ENCODE measurements around the gene XPC.

XPC gene

DNA sequence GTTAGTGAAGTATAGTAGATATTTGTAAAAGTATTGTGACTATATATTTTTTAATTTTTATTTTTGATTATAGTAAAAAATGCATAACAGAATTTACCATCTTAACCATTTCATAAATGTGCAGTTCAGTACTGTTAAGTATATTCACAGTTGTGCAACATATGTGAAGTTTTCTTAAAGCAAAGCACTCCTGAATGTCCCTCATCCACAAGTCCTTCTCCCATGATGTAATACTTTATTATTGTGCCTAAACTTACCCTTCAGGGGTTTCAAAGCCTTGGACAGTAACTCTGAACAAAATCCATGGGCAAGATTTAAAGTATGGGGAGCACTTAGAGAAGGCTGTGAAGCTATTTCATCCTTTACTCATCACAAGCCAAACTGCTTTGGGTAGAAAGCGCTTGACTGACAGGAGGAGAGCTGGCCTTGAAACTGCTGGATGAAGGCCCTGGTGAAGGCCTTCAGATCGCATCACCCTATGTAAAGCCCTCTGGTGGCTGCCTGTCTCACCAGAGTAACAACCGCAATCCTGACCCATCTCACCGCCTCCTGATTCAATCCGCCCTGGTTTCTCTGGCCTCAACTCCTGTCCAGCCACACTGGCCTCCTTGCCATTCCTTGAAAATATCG, 28.3 kb upstream of the XPC start:
- TF ChIP-seq, protein P1, sequence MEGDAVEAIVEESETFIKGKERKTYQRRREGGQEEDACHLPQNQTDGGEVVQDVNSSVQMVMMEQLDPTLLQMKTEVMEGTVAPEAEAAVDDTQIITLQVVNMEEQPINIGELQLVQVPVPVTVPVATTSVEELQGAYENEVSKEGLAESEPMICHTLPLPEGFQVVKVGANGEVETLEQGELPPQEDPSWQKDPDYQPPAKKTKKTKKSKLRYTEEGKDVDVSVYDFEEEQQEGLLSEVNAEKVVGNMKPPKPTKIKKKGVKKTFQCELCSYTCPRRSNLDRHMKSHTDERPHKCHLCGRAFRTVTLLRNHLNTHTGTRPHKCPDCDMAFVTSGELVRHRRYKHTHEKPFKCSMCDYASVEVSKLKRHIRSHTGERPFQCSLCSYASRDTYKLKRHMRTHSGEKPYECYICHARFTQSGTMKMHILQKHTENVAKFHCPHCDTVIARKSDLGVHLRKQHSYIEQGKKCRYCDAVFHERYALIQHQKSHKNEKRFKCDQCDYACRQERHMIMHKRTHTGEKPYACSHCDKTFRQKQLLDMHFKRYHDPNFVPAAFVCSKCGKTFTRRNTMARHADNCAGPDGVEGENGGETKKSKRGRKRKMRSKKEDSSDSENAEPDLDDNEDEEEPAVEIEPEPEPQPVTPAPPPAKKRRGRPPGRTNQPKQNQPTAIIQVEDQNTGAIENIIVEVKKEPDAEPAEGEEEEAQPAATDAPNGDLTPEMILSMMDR (IDR thresholded peaks at IDR 0.05; ENCODE audit: low read depth, low read length) = no peak
- no peak overlapping the region for H3K4me3 ChIP-seq (ENCODE audit: low read depth, low read length)

DNA sequence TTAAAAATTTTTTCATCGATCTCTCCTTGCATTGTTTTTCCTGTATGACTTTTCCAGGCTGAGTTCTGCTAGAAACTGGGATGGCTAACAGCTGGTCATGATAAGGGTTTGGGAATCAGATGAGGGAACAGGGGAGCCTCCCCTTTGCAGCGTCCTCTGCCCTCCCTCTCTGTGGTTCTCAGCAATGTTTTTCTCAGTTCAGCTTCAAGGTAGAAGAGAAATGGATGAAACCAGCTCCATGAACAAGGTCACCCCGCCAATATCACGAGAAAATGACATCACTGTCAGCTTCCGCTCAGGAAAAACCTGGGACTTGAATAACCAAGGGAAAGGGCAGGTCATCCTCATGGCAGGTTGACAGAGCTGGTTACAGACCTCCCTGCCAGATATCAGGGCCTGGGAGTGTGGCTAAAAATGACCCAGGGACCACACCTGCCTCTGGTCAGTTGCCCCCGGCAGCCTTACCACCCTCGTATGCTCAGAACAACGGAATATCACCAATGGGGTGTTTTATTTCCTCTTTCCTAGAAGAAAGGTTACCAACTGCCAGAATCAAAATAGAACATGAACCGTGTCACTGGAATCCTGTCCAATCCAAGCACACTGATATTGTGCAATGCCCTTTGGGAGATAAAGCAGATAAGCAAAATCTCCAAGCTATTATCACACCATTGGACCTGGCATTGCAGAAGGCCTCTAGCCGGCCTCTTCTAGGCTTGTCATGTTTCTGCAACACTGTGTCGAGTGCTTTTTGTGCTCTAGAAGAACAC, 26.3 kb upstream of the XPC start:
- no peak overlapping the region for H3K4me3 ChIP-seq (ENCODE audit: low read depth, low read length)
- TF ChIP-seq, protein P1 (IDR thresholded peaks at IDR 0.05; ENCODE audit: low read depth, low read length) = no peak

DNA sequence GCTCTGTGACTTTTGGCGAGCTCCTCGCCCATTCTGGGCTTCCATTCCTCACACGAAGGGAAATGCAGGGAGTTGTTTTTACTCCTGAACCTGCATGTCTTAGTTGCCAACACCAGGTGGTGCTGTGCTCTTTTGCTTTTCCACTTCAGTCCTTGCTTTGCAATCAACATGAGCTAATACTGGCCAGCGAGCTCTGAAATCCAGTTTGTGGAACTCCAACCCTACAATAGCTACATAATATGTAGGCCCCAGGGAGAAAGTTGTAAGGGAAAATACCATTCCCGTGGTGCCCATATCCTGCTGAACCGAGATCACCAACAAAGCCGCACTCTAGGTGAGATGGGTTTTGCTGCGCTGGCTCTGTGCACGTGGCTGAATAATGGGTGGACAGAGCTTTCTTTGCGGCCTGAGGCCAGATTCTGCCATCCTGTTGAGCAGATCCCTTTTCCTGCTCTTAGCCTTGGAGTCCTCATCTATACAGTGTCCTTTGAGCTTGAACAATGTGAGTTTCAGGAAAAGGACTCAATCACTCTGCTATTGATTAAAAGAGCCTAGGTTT, 25.2 kb upstream of the XPC start:
- no peak overlapping the region for H3K4me3 ChIP-seq (ENCODE audit: low read depth, low read length)
- TF ChIP-seq, protein P1 (IDR thresholded peaks at IDR 0.05; ENCODE audit: low read depth, low read length) = peak; percentile 69

DNA sequence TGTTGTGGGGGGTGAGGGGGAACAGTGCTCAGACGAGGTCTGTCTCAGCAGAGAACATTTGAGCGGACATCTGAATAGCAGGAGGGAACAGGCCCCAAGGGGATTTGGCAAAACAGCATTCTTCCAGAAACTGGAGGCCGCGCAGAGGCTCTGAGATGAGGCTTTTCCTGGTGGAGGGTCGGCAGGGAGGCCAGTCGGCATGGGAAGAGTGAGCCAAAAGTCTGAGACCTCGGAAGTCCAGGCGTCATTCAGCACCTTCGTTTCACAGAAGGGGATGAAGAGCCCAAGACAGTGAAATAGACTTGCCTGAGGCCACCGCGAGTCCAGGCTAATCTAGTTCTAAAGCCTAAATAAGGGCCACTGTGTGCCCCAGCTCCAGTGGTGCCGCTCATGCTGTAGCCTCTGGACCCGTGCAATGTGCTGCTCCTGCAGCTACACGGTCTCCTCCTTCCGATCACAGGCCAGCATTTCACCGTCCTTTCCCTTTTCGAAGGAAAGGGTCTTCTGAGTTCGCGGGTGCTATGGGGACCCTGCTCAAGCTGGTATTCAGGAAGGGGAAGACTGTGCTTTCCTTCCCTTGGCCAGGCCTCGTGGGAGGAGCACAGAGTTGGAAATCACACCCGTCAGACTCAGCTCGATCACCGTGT, 24.6 kb upstream of the XPC start:
- no peak overlapping the region for H3K4me3 ChIP-seq (ENCODE audit: low read depth, low read length)
- TF ChIP-seq, protein P1 (IDR thresholded peaks at IDR 0.05; ENCODE audit: low read depth, low read length) = no peak

DNA sequence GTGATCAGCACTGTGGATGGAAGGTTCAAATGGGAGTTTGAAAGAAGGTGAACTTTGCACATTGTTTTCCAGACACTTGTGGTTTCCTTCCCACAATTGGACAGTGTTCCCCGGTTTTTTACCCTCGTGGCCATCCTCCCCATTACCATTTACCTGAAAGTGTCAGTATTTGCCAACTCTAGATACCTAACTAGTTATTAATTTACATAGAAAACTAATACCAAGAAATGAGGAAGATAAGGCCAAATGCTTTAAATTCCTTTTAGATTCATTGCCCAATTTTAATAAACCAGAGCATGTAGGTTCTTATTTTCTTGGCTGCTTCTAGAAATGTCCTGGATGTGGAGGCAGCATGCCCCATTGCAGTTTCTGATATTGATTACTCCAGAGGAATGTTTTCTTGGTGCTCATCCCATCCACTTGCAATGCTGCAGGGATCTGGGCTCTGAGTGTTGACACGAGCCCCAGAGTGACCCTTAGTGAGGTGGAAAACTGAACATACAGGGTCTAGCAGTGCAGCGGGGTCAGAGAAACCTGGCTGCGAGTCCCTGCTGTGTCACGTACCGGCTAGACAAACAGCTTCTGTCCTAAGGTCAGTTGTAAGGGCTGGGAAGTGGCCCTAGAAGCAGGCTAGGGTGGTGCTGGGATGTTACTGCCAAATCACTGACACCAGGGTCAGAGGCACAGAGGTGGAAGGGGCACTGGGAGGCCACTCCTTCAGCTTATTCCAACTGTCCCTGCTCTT, 23.7 kb upstream of the XPC start:
- H3K4me3 ChIP-seq (ENCODE audit: low read depth, low read length) = no peak overlapping the region
- TF ChIP-seq, protein P1 (IDR thresholded peaks at IDR 0.05; ENCODE audit: low read depth, low read length) = no peak

DNA sequence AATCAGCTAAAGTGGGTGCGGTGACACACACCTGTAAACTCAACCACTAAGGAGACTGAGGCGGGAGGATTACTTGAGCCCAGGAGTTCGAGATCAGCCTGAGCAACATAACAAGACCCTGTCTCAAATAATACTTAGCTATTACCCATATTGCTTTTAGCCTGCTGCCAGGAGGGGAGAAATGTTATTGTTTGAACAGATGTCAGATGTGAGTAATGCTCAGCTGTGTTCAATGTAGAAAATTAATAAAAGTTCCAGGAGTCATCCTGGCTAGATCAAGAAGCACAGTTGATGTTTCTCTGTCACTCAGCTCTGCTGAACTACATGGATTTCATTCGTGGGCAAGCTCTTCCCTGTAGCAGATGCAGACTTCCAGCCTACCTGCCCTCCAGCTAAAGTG, 22.4 kb upstream of the XPC start:
- H3K4me3 ChIP-seq (ENCODE audit: low read depth, low read length) = no peak overlapping the region
- TF ChIP-seq, protein P1 (IDR thresholded peaks at IDR 0.05; ENCODE audit: low read depth, low read length) = no peak
